HL-60 (cell line): Measurements from ENCODE around the gene CSE1L.

ENCODE experiments used
- CTCF ChIP-seq: IDR thresholded peaks from one replicate; pipeline ENCODE4 v1.5.1; 2011; ENCODE audit warnings: low read length, control low read depth, inconsistent platforms; ENCODE audit not compliant: insufficient read depth
- POLR2AphosphoS5 ChIP-seq: IDR thresholded peaks from 2 replicates; pipeline ENCODE4 v1.6.1; 2012; ENCODE audit warnings: low read depth
- SPI1 ChIP-seq: IDR thresholded peaks from 2 replicates; pipeline ENCODE4 v1.6.1; 2012; ENCODE audit warnings: low read depth, mild to moderate bottlenecking, borderline replicate concordance

DNA sequence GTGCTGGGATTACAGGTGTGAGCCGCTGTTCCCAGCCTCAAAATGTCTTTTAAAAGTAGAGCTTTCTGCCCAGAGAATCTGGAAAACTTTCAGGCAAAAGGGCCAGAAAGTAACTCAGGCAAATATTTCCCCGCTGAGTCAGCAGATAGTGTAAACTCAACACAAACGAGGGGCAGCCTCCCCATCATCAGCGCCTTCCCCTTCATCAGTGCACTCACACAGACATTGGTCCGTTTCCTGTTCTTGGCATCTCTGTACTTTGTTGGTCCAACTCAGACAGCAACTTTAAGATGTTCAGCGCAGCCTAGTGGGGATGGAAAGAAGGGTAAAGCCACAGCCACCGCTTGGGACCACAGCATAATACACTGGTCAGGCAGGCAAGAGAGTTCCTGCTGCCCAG lies 69.5 kb downstream of the CSE1L start:
- no peak for TF ChIP-seq CTCF
- no peak for TF ChIP-seq SPI1
- no peak for TF ChIP-seq POLR2AphosphoS5
